Measurements from ENCODE around the gene RBMS3.
"Not testable (repeated sequence)": the region's sequence is repeated elsewhere in the genome, so short reads cannot be mapped to it uniquely, and the experiment has no call there.

Gene RBMS3

GRCh38 chr3:29757054-29757777 is 476.3 kb downstream of the RBMS3 start:
- no peak for DNase-seq

GRCh38 chr3:29758108-29758433 is 477.2 kb downstream of the RBMS3 start:
- DNase-seq, result no peak

GRCh38 chr3:29758434-29759322 is 477.8 kb downstream of the RBMS3 start:
- DNase-seq, result no peak

- peak; percentile 69 for DNase-seq
These were observed 478.7 kb downstream of the RBMS3 start for GRCh38 chr3:29759411-29760225.

- DNase-seq, result no peak
These were observed 479.4 kb downstream of the RBMS3 start for GRCh38 chr3:29760226-29760685.

- DNase-seq, result no peak
These were observed 480.6 kb downstream of the RBMS3 start for GRCh38 chr3:29761517-29761916.

GRCh38 chr3:29763115-29763514 is 482.2 kb downstream of the RBMS3 start:
- DNase-seq, result no peak

GRCh38 chr3:29764041-29764440 is 483.2 kb downstream of the RBMS3 start:
- DNase-seq, result no peak

- peak; percentile 58 for DNase-seq
These were observed 483.9 kb downstream of the RBMS3 start for GRCh38 chr3:29764603-29765254.

- DNase-seq, result no peak
These were observed 490.7 kb downstream of the RBMS3 start for GRCh38 chr3:29771602-29772001.

- DNase-seq, result no peak
These were observed 491.6 kb downstream of the RBMS3 start for GRCh38 chr3:29772436-29772835.

- no peak for DNase-seq
These were observed 492.6 kb downstream of the RBMS3 start for GRCh38 chr3:29773481-29773880.

- DNase-seq, result no peak
These were observed 494.5 kb downstream of the RBMS3 start for GRCh38 chr3:29775340-29775739.

- DNase-seq, result no peak
These were observed 497.0 kb downstream of the RBMS3 start for GRCh38 chr3:29777869-29778268.

- DNase-seq, result no peak
These were observed 508.8 kb downstream of the RBMS3 start for GRCh38 chr3:29789686-29790085.

GRCh38 chr3:29796808-29797207 is 515.9 kb downstream of the RBMS3 start:
- no peak for DNase-seq

- DNase-seq, result no peak
These were observed 521.2 kb downstream of the RBMS3 start for GRCh38 chr3:29802057-29802456.

- DNase-seq, result no peak
These were observed 523.2 kb downstream of the RBMS3 start for GRCh38 chr3:29804044-29804443.

GRCh38 chr3:29805757-29806156 is 524.9 kb downstream of the RBMS3 start:
- no peak for DNase-seq

- not testable (repeated sequence) for DNase-seq
These were observed 527.5 kb downstream of the RBMS3 start for GRCh38 chr3:29808324-29808723.

- DNase-seq, result no peak
These were observed 541.2 kb downstream of the RBMS3 start for GRCh38 chr3:29822071-29822470.

GRCh38 chr3:29823233-29823632 is 542.4 kb downstream of the RBMS3 start:
- DNase-seq, result no peak

GRCh38 chr3:29826712-29827111 is 545.8 kb downstream of the RBMS3 start:
- no peak for DNase-seq
